Lower lobe of right lung (tissue), 2 donors: ENCODE data around the gene ZNF503. TPM values are rescaled to one million over a fixed set of nuclear protein-coding genes. Genes with fewer than 3 reads are reported as not detected.
"Not testable (repeated sequence)": the region's sequence is repeated elsewhere in the genome, so short reads cannot be mapped to it uniquely, and the experiment has no call there.

Source experiments
- ATAC-seq, 2 donors: fragments of 200-7000 bp; cut with Tn5 transposase; one replicate each; pipeline ENCODE4 v1.9.1; 2020 to 2022; ENCODE audit warnings: mild to moderate bottlenecking in 2 of 2, moderate library complexity in 2 of 2
- DNase-seq: peaks from one replicate; pipeline ENCODE4 v3.0.0-alpha.2; 2020
- H3K27ac ChIP-seq: fragments of 200-600 bp; one replicate; pipeline ENCODE4 v1.8.0; 2022
- H3K27me3 ChIP-seq: fragments of 200-600 bp; one replicate; pipeline ENCODE4 v1.8.0; 2022; ENCODE audit warnings: low read depth
- H3K36me3 ChIP-seq: fragments of 200-600 bp; one replicate; pipeline ENCODE4 v1.8.0; 2022; ENCODE audit warnings: mild to moderate bottlenecking
- H3K4me1 ChIP-seq: fragments of 200-600 bp; one replicate; pipeline ENCODE4 v1.8.0; 2022
- H3K4me3 ChIP-seq: fragments of 200-600 bp; one replicate; pipeline ENCODE4 v1.8.0; 2022; ENCODE audit warnings: mild to moderate bottlenecking
- H3K9me3 ChIP-seq: fragments of 200-600 bp; one replicate; pipeline ENCODE4 v1.8.0; 2022
- CTCF ChIP-seq: fragments of 200-600 bp; IDR thresholded peaks from one replicate; pipeline ENCODE4 v1.8.0; 2022; ENCODE audit warnings: antibody characterized with exemption, mild to moderate bottlenecking
- intact Hi-C: fragments of 100-400 bp; cut with DNase I; formaldehyde crosslinking; loops from one replicate; pipeline ENCODE4 v1.11.0; 2022
- total RNA-seq: library from RNA; stranded (reverse); fragmentation: NEBNext Ultra II Directional; extraction: Animal tissue kit (Norgen Biotek cat#: 25700); gene quantifications from one replicate; pipeline ENCODE4 v1.2.1, GENCODE V29; 2021
- donor health status: DM: no; HTN: yes; CAD: no; lungs with severe emphysema.

The ZNF503 gene
- total RNA-seq, 1 donor from 2014 or later = 28.3 TPM

DNA sequence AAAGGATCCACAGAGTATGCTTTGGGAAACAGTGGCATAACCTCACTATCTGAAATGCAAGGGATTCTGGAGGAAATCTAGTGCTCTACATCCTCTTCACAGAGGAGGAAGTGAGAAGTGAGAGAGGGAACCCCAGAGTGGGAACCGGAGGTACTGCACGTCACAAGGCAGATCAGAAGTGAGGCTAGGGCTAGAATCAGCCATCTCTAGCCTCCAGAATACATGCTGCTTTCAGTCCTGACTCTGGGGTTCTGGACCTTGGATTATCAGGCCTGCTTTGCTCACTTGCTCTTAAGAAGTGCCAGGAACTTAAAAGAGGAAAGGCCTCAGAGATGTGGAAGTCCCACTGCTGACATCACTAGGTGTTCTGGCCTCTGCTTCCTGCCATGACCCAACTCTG is 25.7 kb downstream of the ZNF503 start:
- no peak overlapping the region for H3K4me3 ChIP-seq
- H3K9me3 ChIP-seq = no peaks in the 10 kb centered on the region
- ATAC-seq = peak; percentile 66 to 84
- H3K4me1 ChIP-seq = peaks cover 10% of the 10 kb centered on the region
- H3K27me3 ChIP-seq = no peaks in the 10 kb centered on the region
- TF ChIP-seq CTCF = no peak
- no peak overlapping the region for H3K27ac ChIP-seq
- no peaks in the 10 kb centered on the region for H3K36me3 ChIP-seq
- intact Hi-C loops = no loop called here
- DNase-seq = no peak

DNA sequence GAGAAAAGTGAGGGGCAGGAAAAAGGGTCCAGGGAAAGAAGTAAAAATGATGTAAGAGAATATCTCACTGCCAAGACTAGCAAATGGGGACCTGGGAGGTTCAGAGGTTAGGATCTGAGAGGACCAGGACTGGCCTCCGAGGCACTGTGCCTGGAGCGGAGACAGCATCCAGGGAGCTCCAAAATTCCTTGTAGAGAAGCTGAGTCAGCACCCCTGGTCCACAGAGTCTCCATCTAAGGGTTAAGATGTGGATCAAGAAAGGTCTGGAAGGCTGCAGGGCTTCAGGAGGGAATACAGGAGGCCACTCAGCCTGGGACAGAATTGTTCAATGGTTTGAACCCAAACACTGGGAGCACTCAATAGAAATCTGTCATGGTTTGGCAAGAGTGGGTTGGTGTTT is 30.6 kb downstream of the ZNF503 start:
- TF ChIP-seq CTCF = no peak
- DNase-seq (no peak), ATAC-seq (no peak)
- Histone ChIP-seq H3K4me3 (no peak overlapping the region), H3K27me3 (no peaks in the 10 kb centered on the region), H3K36me3 (no peaks in the 10 kb centered on the region), H3K27ac (no peak overlapping the region), H3K4me1 (peaks cover 9% of the 10 kb centered on the region), H3K9me3 (no peaks in the 10 kb centered on the region)
- intact Hi-C loops = no loop called here

DNA sequence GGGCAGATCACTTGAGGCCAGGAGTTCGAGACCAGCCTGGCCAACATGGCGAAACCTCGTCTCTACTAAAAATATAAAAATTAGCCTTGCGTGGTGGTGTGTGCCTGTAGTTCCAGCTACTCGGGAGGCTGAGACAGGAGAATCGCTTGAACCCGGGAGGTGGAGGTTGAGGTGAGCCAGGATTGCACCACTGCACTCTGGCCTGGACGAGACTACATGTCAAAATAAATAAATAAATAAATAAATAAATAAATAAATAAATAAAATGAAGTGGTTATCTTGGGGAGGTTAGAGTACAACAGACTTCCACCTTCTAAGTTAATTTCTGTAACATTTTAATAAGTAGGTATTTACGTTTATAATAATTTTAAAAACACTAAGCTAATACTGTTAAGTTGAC is 31.7 kb downstream of the ZNF503 start:
- intact Hi-C loops, H3K27me3 ChIP-seq, H3K4me1 ChIP-seq, ATAC-seq, H3K9me3 ChIP-seq, H3K27ac ChIP-seq, H3K4me3 ChIP-seq, DNase-seq, H3K36me3 ChIP-seq: not testable (repeated sequence)

DNA sequence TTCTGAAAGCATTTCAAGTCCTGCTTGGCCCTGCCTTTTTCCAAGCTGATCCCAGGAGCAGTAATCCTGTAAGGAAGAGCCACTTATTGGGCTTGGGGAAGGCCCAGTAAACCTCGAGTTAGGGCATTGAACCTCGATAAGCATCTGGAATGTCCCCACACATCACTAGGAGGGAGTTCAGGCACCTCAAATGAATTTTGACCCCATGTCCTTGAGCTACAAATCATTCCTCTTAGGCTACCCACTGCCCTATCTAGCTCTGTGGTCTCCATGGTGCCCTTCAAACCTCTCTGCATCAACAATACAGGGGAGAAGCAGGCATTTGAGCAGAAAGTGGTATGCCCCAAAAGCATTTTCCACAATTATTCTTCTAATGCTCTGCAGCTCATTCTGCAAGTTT is 33.7 kb downstream of the ZNF503 start:
- DNase-seq (no peak), ATAC-seq (no peak)
- H3K27me3 ChIP-seq = no peaks in the 10 kb centered on the region
- H3K27ac ChIP-seq = no peak overlapping the region
- TF ChIP-seq CTCF = no peak
- H3K4me1 ChIP-seq = peaks cover 9% of the 10 kb centered on the region
- intact Hi-C loops = no loop called here
- H3K9me3 ChIP-seq = no peaks in the 10 kb centered on the region
- no peaks in the 10 kb centered on the region for H3K36me3 ChIP-seq
- no peak overlapping the region for H3K4me3 ChIP-seq

- Histone ChIP-seq H3K36me3 (no peaks in the 10 kb centered on the region), H3K4me3 (no peak overlapping the region), H3K9me3 (no peaks in the 10 kb centered on the region), H3K4me1 (peaks cover 9% of the 10 kb centered on the region), H3K27ac (no peak overlapping the region), H3K27me3 (no peaks in the 10 kb centered on the region)
- no peak for ATAC-seq
- intact Hi-C loops = no loop called here
- no peak for DNase-seq
- TF ChIP-seq CTCF = no peak
Observed at GRCh38 chr10:75367021-75367487, 34.5 kb downstream of the ZNF503 start.

DNA sequence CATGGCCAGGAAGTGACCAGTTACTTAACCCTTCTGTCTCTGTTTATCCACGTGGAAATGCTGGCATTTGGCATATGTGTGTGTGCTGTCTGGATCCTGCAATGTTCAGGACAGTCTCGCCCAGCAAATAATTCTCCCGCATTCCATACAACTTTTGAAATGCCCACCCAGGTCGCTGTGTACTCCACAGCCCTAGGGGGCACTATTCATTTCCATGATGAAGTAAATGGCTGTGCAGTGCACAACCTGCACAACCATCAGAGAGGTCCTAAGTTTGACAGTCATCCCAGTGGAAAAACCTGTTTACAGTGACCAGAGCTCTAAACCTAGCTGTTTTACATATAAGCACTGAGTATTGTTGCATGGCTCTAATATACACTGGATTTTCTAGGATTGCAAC is 38.1 kb downstream of the ZNF503 start:
- no peak for TF ChIP-seq CTCF
- Histone ChIP-seq H3K36me3 (no peaks in the 10 kb centered on the region), H3K27ac (no peak overlapping the region), H3K4me3 (no peak overlapping the region), H3K4me1 (peaks cover 9% of the 10 kb centered on the region), H3K9me3 (no peaks in the 10 kb centered on the region), H3K27me3 (no peaks in the 10 kb centered on the region)
- no peak for DNase-seq
- no peak for ATAC-seq
- intact Hi-C loops = no loop called here

DNA sequence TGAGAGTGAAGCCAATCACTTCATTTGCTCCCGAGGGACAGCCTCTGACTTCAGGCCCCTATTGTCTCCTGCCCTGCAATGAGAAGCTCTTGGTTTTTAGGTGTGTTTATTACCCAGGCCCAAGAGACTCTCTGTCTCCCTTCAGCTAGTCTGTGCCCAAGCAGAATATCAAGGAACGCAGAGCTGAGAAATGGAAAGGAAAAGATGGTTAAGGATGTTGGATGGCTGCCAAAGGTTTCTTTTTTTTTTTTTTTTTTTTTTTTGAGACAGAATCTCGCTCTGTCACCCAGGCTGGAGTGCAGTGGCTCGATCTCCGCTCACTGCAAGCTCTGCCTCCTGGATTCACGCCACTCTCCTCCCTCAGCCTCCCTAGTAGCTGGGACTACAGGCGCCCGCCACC is 41.7 kb downstream of the ZNF503 start:
- ATAC-seq, H3K4me3 ChIP-seq, H3K9me3 ChIP-seq, H3K36me3 ChIP-seq, H3K4me1 ChIP-seq, intact Hi-C loops, DNase-seq, H3K27me3 ChIP-seq, H3K27ac ChIP-seq: not testable (repeated sequence)
